ENCODE results near the gene FRMD4A.
A peak's percentile ranks its signal among the peaks of the same experiment; 100 is the strongest.

Gene FRMD4A

DNA sequence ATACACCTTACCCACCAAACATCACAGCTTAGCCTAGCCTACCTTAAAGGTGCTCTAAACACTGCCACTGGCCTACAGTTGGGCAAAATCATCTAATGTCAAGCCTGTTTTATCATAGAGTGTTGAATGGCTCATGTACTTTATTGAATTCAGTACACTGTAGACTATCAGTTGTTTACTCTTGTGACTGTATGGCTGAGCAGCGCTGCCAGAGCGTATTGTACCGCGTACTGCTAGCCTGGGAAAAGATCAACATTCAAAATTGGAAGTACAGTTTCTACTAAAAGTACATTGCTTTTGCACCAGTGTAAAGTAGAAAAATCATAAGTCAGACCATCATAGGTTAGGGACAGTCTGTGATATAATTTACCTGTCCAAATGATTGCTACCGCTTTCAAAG lies 517.2 kb downstream of the FRMD4A start:
- no peaks in the 10 kb centered on the region; the same call in 1 of the 2 replicates for H3F3A ChIP-seq (ENCODE audit: control insufficient read depth, insufficient read depth)
- no peak overlapping the region for H3K4me3 ChIP-seq (ENCODE audit: low read length)
- H3K9me2 ChIP-seq (replicated peaks; ENCODE audit: control insufficient read depth, low read length), result no peaks in the 10 kb centered on the region
- H3K27me3 ChIP-seq (ENCODE audit: control insufficient read depth, low read length), result no peaks in the 10 kb centered on the region
- H3K79me2 ChIP-seq (ENCODE audit: control insufficient read depth, low read length), result no peaks in the 10 kb centered on the region
- peaks cover 42% of the 10 kb centered on the region for H3K4me1 ChIP-seq (ENCODE audit: control insufficient read depth, low read length)
- no peak overlapping the region for H3K4me2 ChIP-seq (ENCODE audit: low read length)
- no peak overlapping the region for H3K27ac ChIP-seq (ENCODE audit: low read depth, low read length)
- peaks cover 7% of the 10 kb centered on the region for H3K9me3 ChIP-seq (ENCODE audit: control insufficient read depth, insufficient read depth, low read length)
- TF ChIP-seq, protein P1, sequence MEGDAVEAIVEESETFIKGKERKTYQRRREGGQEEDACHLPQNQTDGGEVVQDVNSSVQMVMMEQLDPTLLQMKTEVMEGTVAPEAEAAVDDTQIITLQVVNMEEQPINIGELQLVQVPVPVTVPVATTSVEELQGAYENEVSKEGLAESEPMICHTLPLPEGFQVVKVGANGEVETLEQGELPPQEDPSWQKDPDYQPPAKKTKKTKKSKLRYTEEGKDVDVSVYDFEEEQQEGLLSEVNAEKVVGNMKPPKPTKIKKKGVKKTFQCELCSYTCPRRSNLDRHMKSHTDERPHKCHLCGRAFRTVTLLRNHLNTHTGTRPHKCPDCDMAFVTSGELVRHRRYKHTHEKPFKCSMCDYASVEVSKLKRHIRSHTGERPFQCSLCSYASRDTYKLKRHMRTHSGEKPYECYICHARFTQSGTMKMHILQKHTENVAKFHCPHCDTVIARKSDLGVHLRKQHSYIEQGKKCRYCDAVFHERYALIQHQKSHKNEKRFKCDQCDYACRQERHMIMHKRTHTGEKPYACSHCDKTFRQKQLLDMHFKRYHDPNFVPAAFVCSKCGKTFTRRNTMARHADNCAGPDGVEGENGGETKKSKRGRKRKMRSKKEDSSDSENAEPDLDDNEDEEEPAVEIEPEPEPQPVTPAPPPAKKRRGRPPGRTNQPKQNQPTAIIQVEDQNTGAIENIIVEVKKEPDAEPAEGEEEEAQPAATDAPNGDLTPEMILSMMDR (IDR thresholded peaks at IDR 0.05; ENCODE audit: low read depth, low read length, poor library complexity, severe bottlenecking), result no peak
- TF ChIP-seq EZH2phosphoT487 (IDR thresholded peaks at IDR 0.05; ENCODE audit: borderline replicate concordance, low read length), result no peak
- no peaks in the 10 kb centered on the region for H3K36me3 ChIP-seq (ENCODE audit: control insufficient read depth, low read length)
- no peaks in the 10 kb centered on the region for H4K20me1 ChIP-seq (ENCODE audit: control insufficient read depth, insufficient read depth, low read depth, low read length)

DNA sequence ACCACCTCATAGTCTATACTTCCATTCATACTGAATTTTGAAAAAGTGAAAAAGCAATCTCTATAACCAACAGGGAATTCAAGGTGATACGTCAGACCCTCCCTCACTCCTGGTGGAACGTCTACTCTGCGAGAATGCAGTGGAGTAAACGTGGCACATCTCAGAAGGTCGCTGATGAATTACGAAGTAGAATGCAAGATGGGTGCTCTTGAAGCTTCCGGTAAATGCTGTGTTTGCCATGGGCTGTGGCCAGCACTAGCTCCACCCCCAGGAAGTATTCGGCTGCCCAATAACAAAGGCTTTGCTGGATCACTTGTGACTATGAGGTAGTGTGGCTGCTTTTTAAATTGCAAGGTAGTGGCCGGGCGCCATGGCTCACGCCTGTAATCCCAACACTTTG lies 517.9 kb downstream of the FRMD4A start:
- H3K9me3 ChIP-seq (ENCODE audit: control insufficient read depth, insufficient read depth, low read length), result peaks cover 7% of the 10 kb centered on the region

DNA sequence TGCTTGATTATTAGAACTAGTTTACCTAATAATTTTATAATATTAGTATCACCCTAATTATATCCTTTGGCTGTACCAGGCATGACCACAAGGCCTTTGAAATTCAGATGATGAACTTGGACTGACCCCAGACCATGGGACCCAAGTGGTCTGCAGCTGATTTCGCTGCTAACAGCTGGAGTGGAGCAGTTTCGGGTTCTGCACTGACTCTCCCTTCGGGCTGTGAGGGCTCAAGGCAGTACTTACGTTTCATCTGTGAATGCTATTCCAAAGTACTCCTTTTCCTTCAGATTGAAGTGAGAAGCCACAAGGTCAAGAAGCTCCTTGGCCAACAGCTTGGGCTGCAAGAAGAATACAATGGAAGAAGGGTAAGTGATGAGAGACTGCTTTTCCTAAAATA lies 520.2 kb downstream of the FRMD4A start:
- peaks cover 56% of the 10 kb centered on the region for H3K4me1 ChIP-seq (ENCODE audit: control insufficient read depth, low read length)
- no peaks in the 10 kb centered on the region for H3K79me2 ChIP-seq (ENCODE audit: control insufficient read depth, low read length)
- no peaks in the 10 kb centered on the region for H4K20me1 ChIP-seq (ENCODE audit: control insufficient read depth, insufficient read depth, low read depth, low read length)
- H3K4me2 ChIP-seq (ENCODE audit: low read length), result peak overlapping the region; percentile 30; the same call in 1 of the 2 replicates
- TF ChIP-seq, protein P1 (IDR thresholded peaks at IDR 0.05; ENCODE audit: low read depth, low read length, poor library complexity, severe bottlenecking), result no peak
- TF ChIP-seq EZH2phosphoT487 (IDR thresholded peaks at IDR 0.05; ENCODE audit: borderline replicate concordance, low read length), result no peak
- H3K9me2 ChIP-seq (replicated peaks; ENCODE audit: control insufficient read depth, low read length), result no peaks in the 10 kb centered on the region
- H3K9me3 ChIP-seq (ENCODE audit: control insufficient read depth, insufficient read depth, low read length), result no peaks in the 10 kb centered on the region; the same call in 1 of the 2 replicates
- H3K27me3 ChIP-seq (ENCODE audit: control insufficient read depth, low read length), result no peaks in the 10 kb centered on the region
- no peak overlapping the region for H3K4me3 ChIP-seq (ENCODE audit: low read length)
- no peaks in the 10 kb centered on the region; the same call in 1 of the 2 replicates for H3F3A ChIP-seq (ENCODE audit: control insufficient read depth, insufficient read depth)
- no peak overlapping the region for H3K27ac ChIP-seq (ENCODE audit: low read depth, low read length)
- no peaks in the 10 kb centered on the region for H3K36me3 ChIP-seq (ENCODE audit: control insufficient read depth, low read length)

More for the DNA sequence above, 517.9 kb downstream of the FRMD4A start:
- Histone ChIP-seq H3K27me3 (ENCODE audit: control insufficient read depth, low read length) (no peaks in the 10 kb centered on the region), H3K36me3 (ENCODE audit: control insufficient read depth, low read length) (no peaks in the 10 kb centered on the region), H3K9me2 (replicated peaks; ENCODE audit: control insufficient read depth, low read length) (no peaks in the 10 kb centered on the region), H3K27ac (ENCODE audit: low read depth, low read length) (no peak overlapping the region), H3K4me1 (ENCODE audit: control insufficient read depth, low read length) (peaks cover 42% of the 10 kb centered on the region), H3K4me2 (ENCODE audit: low read length) (no peak overlapping the region), H3K4me3 (ENCODE audit: low read length) (no peak overlapping the region), H4K20me1 (ENCODE audit: control insufficient read depth, insufficient read depth, low read depth, low read length) (no peaks in the 10 kb centered on the region), H3K79me2 (ENCODE audit: control insufficient read depth, low read length) (no peaks in the 10 kb centered on the region), H3F3A (ENCODE audit: control insufficient read depth, insufficient read depth) (no peaks in the 10 kb centered on the region; the same call in 1 of the 2 replicates)
- no peak for TF ChIP-seq EZH2phosphoT487 (IDR thresholded peaks at IDR 0.05; ENCODE audit: borderline replicate concordance, low read length)
- TF ChIP-seq, protein P1 (IDR thresholded peaks at IDR 0.05; ENCODE audit: low read depth, low read length, poor library complexity, severe bottlenecking), result no peak
